NOMO-1 treated with DMSO at 0.1 percent for 48 hours (cell line): ENCODE measurements around the gene COL4A1.
A peak's percentile ranks its signal among the peaks of the same experiment; 100 is the strongest.

Source experiments
- DNase-seq: peaks from one replicate; lab custom pipeline; 2025; ENCODE audit not compliant: unreplicated experiment; lab: John Stamatoyannopoulos, UW

COL4A1 gene

DNA sequence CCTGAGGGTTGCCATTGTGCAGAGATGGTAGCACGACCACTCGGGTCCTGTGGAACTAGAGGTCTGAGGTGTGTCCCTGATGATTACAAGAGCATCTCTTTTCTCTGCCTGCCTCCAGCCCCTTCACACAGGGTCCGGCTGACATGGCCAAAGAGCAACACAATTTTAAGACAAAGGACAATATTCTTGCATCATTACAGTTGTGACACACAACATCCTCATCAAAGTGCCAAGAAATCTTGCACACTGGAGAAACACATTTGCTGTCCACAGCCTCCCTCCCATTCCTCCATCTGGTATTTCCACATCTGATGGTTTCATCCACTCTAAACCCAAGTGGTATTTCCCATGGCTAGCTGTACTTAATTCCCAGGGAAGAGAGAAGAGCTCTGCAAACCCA lies 12.8 kb downstream of the COL4A1 start:
- no peak for DNase-seq

DNA sequence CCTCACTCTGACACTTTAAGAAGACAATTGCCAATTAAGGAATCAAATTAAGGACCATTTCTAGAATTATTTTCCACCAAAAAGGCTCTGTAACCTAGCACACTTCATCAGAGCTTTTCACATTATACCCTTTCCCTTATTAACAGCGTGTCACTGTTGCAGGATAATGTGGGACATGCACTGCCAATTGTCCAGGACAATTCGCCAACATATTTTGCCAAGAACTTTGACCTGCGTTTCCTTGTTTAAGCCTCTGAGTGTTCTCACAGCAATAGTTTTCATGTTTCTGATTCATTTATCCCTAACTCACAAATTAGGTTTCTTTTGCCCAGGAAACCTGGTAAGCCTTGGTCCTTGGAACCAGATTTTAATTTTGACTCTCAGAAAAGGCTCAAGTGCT lies 13.3 kb downstream of the COL4A1 start:
- DNase-seq, result no peak

DNA sequence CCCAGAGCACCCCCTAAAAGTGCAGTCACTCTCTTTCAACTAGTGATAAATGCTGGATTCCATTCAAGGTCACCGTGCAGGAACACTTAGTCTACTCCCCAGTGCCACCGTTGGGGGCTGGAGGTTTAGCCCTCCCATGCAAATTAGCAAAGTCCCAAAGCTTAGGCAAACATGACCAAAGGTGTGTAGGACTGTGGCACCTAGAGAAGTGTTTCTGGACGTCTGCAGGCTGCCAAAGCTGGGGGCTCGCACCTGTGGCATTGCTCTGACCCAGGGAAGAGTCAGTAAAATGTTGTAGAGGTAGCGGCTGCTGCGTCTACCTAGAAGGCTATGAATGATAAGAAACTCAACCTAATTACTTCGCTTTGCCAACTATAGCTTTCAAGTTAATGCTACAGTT lies 13.9 kb downstream of the COL4A1 start:
- no peak for DNase-seq

DNA sequence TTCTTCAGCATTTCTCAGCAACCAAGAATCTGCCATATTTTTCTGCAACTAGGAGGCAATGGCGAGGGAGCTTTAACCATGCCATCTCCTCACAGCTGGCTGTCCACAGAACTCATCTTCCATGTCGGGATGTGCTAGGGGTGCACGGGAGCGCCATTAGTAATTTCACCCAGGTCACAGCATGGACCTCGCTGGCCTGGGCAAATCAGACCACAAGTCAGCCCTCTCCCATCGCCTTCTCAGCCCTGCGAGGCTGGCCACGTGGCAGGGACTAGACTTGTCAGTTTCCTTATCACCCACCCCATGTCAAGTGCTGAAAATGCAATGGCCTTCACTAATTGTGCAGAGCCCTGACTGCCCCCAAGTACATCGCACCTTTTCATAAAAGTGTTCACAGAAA lies 15.7 kb downstream of the COL4A1 start:
- no peak for DNase-seq

DNA sequence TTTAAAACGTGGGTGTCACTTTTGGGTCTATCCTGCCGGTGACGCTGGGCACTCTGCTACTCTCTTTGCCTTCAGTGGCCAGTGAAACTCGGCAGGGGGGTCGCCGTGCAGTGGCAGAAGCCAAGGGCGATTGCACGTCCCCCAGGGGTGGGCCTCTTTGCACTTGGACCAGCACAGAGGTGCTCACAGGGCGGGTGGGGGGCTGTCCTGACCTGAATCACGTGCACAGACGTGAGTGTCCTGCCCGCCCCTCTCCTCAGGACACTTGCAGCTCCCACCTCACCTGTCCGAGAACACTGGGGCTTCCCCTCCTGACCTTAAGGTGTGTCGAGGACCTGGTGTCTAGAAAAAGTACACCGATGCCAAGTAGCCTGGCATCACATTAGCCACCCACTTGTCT lies 16.1 kb downstream of the COL4A1 start:
- no peak for DNase-seq

DNA sequence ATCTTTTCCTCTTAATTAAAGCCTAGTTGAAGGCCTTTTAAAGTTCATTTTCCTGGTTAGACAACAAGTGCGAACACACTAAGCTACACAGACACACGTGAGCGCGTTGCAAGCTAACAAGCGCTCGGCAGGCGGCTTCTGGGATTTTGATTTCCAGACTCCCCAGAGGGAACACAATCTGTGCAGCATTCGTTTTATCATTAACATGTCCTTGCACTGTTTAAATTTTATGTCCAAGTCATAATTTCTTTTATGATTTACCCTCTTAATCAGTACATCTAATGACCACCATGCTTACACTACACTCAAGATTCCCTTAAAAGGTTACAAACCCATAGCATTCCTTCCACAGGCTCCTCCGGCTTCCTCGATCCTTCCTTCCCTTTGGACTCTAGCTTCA lies 16.8 kb downstream of the COL4A1 start:
- DNase-seq, result no peak

DNA sequence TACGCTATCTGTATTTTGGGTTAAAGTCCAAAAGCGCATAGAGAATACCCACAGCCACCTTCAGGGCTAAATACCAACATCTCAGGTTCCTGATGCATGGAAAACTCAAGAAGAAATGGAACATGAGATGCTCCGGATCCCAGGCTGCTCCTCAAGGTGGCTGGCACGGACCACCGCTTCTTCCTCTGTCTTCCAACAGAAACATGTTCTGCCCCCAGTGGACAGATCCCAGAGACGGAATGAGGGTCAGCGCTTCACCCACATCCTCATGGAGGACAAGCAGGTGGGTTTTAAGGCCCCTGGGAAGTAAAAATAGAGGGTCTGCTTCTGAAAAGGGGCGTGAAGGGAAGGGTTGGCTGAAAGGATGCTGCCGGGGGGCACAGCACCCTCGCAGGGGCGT lies 17.3 kb downstream of the COL4A1 start:
- DNase-seq, result no peak

DNA sequence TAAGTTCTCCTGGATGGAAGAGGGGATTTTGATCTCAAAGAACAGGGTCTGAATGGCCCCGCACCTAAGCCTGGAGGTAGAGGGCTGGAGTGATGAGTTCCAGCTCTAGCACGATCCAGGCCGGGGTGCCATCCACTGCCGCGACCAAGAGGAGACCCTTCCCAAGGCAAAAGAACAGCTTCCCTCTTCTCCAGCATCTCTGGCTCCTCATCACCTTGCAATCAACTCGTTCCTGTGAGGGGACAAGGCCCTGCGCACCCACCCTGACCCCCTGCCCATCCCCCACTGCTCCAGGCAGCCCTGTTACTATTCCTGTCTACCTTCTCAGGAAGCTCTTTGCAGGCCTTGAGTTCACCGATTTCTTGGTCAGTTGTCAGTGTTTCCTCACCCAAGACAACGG lies 17.8 kb downstream of the COL4A1 start:
- no peak for DNase-seq

DNA sequence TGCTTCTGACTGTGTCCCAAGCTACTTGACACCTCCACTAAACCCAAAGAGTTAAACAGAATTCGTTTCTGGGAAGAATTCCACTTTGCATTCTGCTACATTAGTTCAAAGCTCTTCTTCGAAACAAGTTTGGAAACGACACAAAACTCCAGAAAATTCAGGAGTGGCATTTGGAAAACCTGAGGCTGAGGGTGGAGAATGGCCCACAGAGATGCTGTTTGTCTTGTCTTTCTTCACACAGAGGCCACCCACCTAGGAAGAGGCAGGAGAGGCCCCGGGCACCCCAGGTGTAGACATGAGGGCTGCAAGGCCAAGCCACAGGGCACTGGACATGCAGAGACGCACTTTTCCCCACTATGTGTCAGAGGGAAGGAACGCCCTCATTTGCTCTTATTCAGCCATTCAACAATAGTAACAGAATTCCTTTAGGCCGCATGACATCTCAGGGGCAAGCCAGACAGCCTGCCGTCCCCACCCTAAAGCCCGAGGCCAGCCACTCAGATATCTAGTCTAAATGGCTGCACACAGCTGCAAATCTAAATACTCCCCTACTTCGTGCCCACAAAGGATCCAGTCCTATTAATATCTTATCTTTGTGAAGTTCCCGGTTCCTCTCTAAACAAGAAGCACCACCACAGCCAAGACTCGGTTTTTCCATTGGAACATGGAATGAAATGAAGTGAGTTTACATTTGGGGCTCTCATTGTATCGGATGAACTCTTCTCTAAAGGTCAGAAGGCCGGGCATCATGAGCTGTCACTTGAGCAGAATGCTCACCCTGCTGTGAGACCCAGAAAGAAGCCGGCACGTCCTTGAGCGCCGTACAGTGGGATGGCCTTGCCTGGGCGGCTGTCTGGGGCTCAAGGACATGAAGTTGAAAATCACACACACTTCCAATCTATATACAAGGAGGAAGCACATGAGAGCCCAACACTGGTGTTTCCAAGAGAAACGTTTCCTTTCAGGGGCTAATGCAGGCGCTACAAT lies 19.8 kb downstream of the COL4A1 start:
- DNase-seq, result no peak

DNA sequence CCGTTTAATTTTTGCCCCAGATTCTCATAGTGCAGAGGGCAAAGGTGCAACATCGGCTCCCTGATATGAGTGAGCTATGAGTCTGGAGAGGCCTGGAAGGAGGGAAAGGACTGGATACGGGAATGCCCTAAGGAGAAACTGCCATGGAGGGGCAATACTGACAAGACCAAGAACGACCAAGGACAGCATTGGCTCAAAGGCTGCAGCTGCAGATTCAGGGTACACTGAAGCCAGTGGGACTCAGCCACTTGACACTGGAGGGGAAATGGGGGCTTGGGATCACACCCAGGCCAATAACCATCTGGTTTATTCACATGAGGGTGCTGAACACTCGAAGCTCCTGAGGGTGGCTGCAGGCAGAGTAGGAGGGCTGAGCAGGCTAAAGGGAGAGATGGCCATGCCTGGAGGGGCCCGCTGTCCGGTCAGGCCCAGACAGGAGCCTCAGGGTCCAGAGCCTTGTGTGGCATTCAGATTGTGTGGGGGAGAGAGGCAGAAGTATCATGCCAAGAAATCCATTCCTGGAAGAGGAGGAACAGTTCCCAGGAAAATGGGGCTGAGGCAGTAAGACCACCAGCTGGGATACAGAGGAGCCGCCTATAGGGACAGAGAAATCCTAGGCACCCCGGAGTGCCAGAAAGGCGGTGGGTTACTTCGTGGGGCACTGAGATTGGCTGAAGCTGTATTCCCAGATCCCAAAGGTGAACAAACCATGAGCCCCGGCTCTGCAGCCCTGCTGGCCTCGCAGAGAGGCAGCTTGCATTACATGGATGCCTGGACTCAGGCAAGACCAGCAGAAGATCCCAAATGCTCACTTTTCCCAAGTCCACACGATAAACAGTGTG lies 20.7 kb downstream of the COL4A1 start:
- DNase-seq, result no peak

DNA sequence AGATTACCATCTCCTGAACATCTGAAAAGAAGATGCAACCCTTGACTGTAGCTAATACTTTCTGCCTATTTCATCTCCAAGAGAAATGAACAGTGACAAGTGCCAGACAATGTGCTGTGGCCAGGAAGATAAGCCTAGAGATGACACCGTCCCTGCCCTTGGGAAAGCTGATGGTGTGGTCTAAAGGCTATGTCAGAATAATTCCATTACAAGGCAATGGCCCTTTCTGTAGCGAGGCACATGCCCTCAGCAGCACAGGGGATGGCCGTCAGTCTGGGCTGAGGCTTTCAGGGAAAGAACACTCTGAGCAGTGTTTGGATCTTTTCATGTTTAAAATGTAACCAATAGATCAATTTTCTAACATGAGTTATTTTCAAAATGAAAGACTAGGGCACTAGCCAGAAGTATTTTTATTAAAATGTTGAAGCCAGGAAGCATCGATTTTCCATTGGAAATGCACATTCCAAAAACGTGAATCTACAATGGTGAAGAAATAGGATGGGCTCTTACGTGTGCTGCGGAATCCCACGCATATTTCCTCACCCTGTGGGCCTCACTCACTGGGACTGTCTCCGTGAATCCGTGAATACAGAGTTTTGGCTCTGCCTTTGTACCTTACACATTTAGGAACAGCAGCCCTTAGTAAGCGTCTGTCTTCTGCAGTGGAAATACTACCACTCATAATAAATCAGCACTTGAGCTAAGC lies 22.0 kb downstream of the COL4A1 start:
- no peak for DNase-seq

DNA sequence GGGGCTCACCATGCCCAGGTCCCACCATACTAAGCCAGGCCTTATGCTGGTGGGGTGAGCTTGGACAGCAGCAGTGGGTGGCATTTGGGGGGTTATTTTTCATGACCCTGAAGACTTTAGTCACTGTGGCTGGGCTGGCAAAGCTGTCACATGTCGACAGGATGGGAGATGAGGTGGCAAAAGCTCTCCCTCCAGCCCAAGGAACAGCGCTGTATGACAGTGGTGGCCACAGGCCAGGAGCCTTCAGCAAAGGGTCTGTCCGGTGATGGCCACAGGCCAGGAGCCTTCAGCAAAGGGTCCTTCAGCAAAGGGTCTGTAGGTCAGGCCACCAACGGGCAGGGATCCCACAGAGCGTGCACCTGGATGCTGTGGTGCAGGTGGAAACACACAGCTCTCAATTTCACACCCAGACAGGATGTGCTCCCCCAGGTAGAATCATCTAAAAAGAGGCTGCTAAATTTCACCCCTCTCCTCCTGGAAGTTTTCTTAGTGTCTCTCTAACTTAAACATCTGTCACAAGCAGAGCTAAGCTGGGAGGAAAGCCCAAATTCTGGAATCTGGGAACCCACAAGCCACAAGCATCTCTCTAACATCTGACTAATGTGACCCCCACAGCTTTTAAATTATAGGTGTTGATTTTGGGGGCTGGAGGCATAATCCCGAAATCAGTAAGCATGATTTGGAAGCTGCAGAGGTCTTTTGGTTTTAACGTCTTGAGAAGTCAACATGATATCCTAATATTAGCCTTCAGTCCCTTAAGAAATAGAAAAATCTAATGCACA lies 23.0 kb downstream of the COL4A1 start:
- DNase-seq, result no peak

DNA sequence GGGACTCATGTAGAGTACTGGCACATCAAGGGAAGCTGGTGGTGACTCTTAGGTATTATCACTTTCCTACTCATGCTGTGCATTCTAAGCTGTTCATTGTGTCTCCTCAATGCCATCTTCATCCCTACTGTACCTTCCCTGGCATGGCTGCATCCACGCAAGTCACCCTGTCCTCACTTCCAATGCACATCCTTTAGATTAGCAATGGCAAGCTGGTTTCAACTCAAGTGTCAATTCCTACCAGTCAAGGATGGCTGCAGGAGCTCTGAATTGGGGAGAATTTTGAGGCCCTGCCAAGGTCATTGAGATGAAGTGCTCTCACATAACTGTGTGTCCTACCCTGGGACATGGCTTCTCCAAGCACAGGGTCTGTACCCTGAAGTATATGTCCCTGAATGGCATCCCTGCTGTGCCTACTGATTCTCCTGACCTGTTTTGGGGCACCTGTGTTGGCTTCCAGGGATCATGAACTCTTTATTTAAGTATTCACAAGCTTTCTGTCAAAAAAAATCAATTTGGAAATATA lies 24.6 kb downstream of the COL4A1 start:
- DNase-seq, result no peak

DNA sequence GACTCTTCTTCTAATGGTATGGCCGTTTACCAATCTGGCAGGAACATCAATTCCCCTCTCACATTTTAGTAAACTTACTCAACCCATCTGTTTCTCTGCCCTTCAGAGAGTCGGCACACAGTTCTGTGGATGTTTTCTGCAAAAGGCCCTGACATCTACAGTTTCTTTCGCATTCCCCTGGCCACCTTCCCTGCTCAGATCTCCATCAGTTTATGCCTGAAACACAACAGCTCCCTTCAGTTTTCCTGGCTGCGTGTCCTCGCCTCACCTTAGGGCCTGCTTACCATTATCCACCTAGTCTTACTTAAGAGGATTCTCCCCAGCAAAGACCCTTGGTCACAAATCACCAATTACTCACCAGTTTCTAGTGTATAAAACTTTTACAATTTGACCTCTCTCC lies 25.2 kb downstream of the COL4A1 start:
- DNase-seq, result no peak

DNA sequence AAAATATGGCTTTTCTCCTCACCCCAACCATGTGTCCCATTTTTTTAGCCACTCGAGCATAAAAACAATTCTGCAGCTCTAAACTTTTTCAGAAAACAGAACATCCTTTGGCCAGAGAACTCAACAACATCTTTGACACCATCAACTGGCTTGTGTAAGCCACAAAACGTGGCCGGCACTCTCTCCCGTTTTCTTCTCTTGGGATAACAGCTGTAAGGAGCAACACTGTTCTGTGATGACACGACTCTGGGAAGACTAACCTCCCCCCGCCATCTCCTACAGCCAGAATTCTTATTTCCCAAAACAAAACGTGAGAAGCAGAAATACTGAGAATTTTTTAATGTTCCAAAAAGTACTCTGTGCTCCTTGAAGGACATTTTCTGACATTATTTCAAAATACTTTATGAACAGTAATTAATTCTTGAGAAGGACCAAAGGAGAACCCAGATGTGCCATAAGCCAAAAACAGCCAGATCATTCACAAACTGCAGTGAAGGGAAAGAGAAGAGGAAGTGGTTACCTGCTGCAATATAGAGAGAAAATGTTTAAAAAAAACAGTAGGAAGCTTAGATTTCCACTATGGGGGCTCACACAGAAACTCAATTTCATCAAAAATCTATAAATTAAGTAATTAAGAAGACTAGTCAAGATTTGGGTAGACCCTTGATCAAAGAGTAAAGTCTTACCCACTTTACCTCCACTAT lies 25.8 kb downstream of the COL4A1 start:
- DNase-seq, result peak; percentile 73

DNA sequence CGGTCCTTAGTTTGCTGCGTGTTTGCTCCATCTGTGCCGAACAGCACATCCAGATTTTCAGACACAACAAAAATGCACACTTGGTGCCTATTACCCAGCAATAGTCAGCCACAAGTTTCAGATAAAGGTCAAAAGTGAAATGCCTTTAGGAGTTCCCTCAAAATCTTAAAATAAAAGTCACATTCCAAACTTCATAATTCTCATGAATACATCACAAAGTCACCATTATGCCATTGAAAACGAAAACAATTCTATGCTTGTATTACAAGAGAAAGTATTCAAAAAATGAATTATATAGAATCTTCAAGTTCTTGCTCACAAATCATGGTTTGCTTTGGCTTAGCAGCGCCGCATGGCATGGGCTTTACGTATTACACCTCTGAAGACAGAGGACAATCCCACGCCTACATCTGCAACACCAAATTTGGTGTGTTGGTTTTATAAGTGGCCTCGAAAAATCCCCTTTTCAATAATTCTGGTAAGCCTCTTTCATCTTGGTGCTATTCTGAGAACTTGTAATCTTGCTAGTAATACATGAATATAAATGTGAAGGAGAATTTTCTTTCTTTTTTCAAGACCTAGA lies 26.6 kb downstream of the COL4A1 start:
- DNase-seq, result no peak

DNA sequence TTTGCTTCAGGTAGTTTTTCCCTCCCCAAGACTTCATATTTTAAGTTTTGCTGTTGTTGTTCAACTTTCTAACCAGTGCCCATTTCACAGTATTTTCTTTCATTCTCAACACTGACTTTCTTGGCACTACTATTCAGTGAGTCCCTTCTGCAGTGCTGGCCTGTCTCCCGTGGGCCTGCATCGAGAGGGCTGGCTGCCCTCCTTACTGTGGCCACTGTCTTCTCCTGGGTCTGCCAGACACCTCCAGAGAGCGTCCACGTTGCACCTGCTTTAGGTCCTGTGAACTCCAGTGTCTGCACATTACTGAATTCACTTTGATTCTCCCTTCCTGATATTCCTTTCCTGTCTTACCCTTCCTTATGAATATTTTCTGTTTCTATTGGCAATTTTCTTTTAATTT lies 27.3 kb downstream of the COL4A1 start:
- no peak for DNase-seq

DNA sequence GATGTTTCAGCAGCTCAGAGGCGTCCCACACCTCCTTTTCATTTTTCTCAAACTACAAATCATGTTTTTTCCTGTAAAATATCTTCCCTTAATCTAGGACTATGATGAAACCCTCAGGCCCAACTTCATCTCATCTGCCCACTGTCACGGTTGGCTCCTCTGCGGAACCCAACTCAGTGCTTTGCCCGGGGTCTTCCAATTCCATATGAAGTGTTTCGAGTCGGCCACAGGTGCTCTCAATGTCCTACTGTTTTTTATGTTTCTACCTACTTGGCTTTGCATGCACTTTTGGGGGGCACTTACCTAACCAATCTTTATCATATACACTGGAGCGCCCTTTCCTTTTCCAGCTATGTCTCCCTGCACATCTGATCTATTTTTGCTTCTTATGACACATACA lies 28.1 kb downstream of the COL4A1 start:
- DNase-seq, result no peak

DNA sequence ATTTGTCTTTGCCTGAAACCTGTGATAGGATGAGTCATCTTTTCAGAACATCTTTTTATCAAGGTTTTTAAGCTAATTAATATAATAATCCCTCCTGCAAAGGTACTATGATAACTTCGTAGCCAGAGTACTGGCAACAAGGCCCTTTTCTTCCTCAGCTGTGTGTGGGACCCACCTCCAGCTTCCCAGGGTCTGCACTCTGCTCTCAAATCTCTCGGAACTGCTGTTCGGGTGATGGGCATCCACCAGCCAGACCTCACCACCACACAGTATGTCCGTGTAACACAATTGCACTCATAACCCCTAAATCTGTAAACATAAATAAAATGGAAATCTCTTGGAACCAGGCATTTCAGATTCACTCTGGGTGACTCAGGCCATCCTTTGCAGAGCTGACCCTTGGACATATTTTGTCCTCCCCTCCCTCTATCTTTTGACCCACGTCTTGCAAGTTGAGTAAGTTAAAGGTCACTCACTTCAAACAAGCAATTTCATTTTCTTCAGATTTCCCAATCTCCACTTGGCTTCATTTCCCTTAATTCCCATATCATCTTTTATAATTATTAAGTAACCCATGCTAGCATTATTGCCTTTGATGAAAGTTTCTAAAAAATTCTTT lies 29.5 kb downstream of the COL4A1 start:
- no peak for DNase-seq
